Activated CD4-positive, alpha-beta T cell treated with anti-CD3 and anti-CD28 coated beads, Interleukin-2, amount 10 ng/mL, durations not matched to agents 24 days and 14 days (primary cell): ENCODE measurements around the gene MED12L. TPM values are rescaled to one million over a fixed set of nuclear protein-coding genes. Genes with fewer than 3 reads are reported as not detected.

ENCODE experiments used
- DNase-seq: peaks from one replicate; pipeline ENCODE4 v3.0.0; 2022
- H3K27ac Mint-ChIP-seq: one replicate; pipeline ENCODE4 v1.8.0; 2022; ENCODE audit warnings: mild to moderate bottlenecking, mixed read lengths
- H3K27me3 Mint-ChIP-seq: one replicate; pipeline ENCODE4 v1.8.0; 2022; ENCODE audit warnings: mixed read lengths
- H3K36me3 Mint-ChIP-seq: one replicate; pipeline ENCODE4 v1.8.0; 2022; ENCODE audit warnings: low read depth, mild to moderate bottlenecking, mixed read lengths
- H3K4me1 Mint-ChIP-seq: one replicate; pipeline ENCODE4 v1.8.0; 2021; ENCODE audit warnings: mixed read lengths
- H3K4me3 Mint-ChIP-seq: one replicate; pipeline ENCODE4 v1.8.0; 2022; ENCODE audit warnings: mild to moderate bottlenecking, moderate library complexity, mixed read lengths
- H3K9me3 Mint-ChIP-seq: one replicate; pipeline ENCODE4 v1.8.0; 2021; ENCODE audit warnings: mixed read lengths
- intact Hi-C: fragments of 100-400 bp; cut with micrococcal nuclease; formaldehyde crosslinking; loops from one replicate; pipeline ENCODE4 v1.15.1; 2023
- total RNA-seq: library from RNA; stranded (reverse); gene quantifications from 2 replicates; pipeline ENCODE4 v1.2.3, GENCODE V29; 2022

MED12L gene
- total RNA-seq, 1 donor from 2014 or later: 4.9 TPM

- intact Hi-C loops: loop anchor here (1.0 kb wide), 1 partner anchor 9 kb away; no protein-coding TSS in a partner anchor
- H3K36me3 Mint-ChIP-seq: peaks cover 49% of the 10 kb centered on the region
- no peak for DNase-seq
Measured at GRCh38 chr3:151192545-151192944, 107.1 kb downstream of the MED12L start.

GRCh38 chr3:151195826-151196225 is 110.4 kb downstream of the MED12L start:
- peaks cover 12% of the 10 kb centered on the region for H3K9me3 Mint-ChIP-seq
- H3K4me1 Mint-ChIP-seq: peaks cover 33% of the 10 kb centered on the region
- H3K27me3 Mint-ChIP-seq: no peaks in the 10 kb centered on the region
- no peak for DNase-seq
- H3K27ac Mint-ChIP-seq: peak overlapping the region; percentile 78
- no peak overlapping the region for H3K4me3 Mint-ChIP-seq
- H3K36me3 Mint-ChIP-seq: peaks cover 70% of the 10 kb centered on the region
- intact Hi-C loops: no loop called here

More at GRCh38 chr3:151192545-151192944, 107.1 kb downstream of the MED12L start:
- Mint-ChIP-seq H3K9me3 (peaks cover 17% of the 10 kb centered on the region), H3K4me3 (no peak overlapping the region), H3K27me3 (no peaks in the 10 kb centered on the region), H3K27ac (peak overlapping the region; percentile 13), H3K4me1 (peaks cover 41% of the 10 kb centered on the region)

- H3K27me3 Mint-ChIP-seq: no peaks in the 10 kb centered on the region
- H3K36me3 Mint-ChIP-seq: peaks cover 69% of the 10 kb centered on the region
- intact Hi-C loops: no loop called here
- no peak for DNase-seq
- H3K9me3 Mint-ChIP-seq: peaks cover 6% of the 10 kb centered on the region
- H3K27ac Mint-ChIP-seq: peak overlapping the region; percentile 78
- peaks cover 31% of the 10 kb centered on the region for H3K4me1 Mint-ChIP-seq
- H3K4me3 Mint-ChIP-seq: peak overlapping the region; percentile 58
Measured at GRCh38 chr3:151196434-151196833, 111.0 kb downstream of the MED12L start.

GRCh38 chr3:151197228-151197627 is 111.8 kb downstream of the MED12L start:
- no peak overlapping the region for H3K27ac Mint-ChIP-seq
- H3K4me3 Mint-ChIP-seq: no peak overlapping the region
- H3K36me3 Mint-ChIP-seq: peaks cover 75% of the 10 kb centered on the region
- intact Hi-C loops: no loop called here
- H3K9me3 Mint-ChIP-seq: peaks cover 5% of the 10 kb centered on the region
- H3K27me3 Mint-ChIP-seq: no peaks in the 10 kb centered on the region
- no peak for DNase-seq
- peaks cover 31% of the 10 kb centered on the region for H3K4me1 Mint-ChIP-seq

- no peaks in the 10 kb centered on the region for H3K27me3 Mint-ChIP-seq
- DNase-seq: no peak
- peaks cover 31% of the 10 kb centered on the region for H3K4me1 Mint-ChIP-seq
- peak overlapping the region; percentile 99 for H3K27ac Mint-ChIP-seq
- intact Hi-C loops: no loop called here
- H3K36me3 Mint-ChIP-seq: peaks cover 77% of the 10 kb centered on the region
- H3K9me3 Mint-ChIP-seq: no peaks in the 10 kb centered on the region
- peak overlapping the region; percentile 89 for H3K4me3 Mint-ChIP-seq
Measured at GRCh38 chr3:151197981-151198767, 112.7 kb downstream of the MED12L start.

GRCh38 chr3:151198849-151199248 is 113.4 kb downstream of the MED12L start:
- H3K4me3 Mint-ChIP-seq: peak overlapping the region; percentile 89
- H3K4me1 Mint-ChIP-seq: peaks cover 32% of the 10 kb centered on the region
- no peak for DNase-seq
- no peaks in the 10 kb centered on the region for H3K9me3 Mint-ChIP-seq
- no peaks in the 10 kb centered on the region for H3K27me3 Mint-ChIP-seq
- H3K27ac Mint-ChIP-seq: peak overlapping the region; percentile 99
- intact Hi-C loops: loop anchor here (1.0 kb wide), 2 partner anchors 8 to 29 kb away; no protein-coding TSS in a partner anchor
- H3K36me3 Mint-ChIP-seq: peaks cover 72% of the 10 kb centered on the region

- peaks cover 64% of the 10 kb centered on the region for H3K36me3 Mint-ChIP-seq
- intact Hi-C loops: loop anchor here (1.0 to 5.0 kb wide), 8 partner anchors 8 to 1071 kb away; partner anchors contain the start of genes SELENOT and TSC22D2
- H3K4me3 Mint-ChIP-seq: peak overlapping the region; percentile 89
- peak overlapping the region; percentile 99 for H3K27ac Mint-ChIP-seq
- peaks cover 39% of the 10 kb centered on the region for H3K4me1 Mint-ChIP-seq
- H3K27me3 Mint-ChIP-seq: no peaks in the 10 kb centered on the region
- peak; percentile 73 for DNase-seq
- H3K9me3 Mint-ChIP-seq: no peaks in the 10 kb centered on the region
Measured at GRCh38 chr3:151199554-151200438, 114.3 kb downstream of the MED12L start.

- intact Hi-C loops: loop anchor here (2.0 to 5.0 kb wide), 6 partner anchors 418 to 1070 kb away; partner anchors contain the start of genes SELENOT and TSC22D2
- Mint-ChIP-seq H3K9me3 (no peaks in the 10 kb centered on the region), H3K36me3 (peaks cover 60% of the 10 kb centered on the region), H3K4me3 (peak overlapping the region; percentile 89), H3K27me3 (no peaks in the 10 kb centered on the region), H3K4me1 (peaks cover 45% of the 10 kb centered on the region), H3K27ac (peak overlapping the region; percentile 99)
- DNase-seq: no peak
Measured at GRCh38 chr3:151200586-151200985, 115.1 kb downstream of the MED12L start.

GRCh38 chr3:151201051-151201730 is 115.7 kb downstream of the MED12L start:
- intact Hi-C loops: loop anchor here (2.0 to 5.0 kb wide), 6 partner anchors 419 to 1070 kb away; partner anchors contain the start of genes SELENOT and TSC22D2
- Mint-ChIP-seq H3K4me1 (peaks cover 47% of the 10 kb centered on the region), H3K27me3 (no peaks in the 10 kb centered on the region), H3K27ac (peak overlapping the region; percentile 99), H3K4me3 (peak overlapping the region; percentile 89), H3K36me3 (peaks cover 56% of the 10 kb centered on the region), H3K9me3 (no peaks in the 10 kb centered on the region)
- peak; percentile 66 for DNase-seq

GRCh38 chr3:151203051-151203420 is 117.6 kb downstream of the MED12L start, which contains the start of gene GPR171:
Gene GPR171 (minus strand): TSS chr3:151203216. CDS start chr3:151199386, 3,830 bp downstream.
- Mint-ChIP-seq H3K4me3 (peak within 1 kb of the TSS; percentile 89), H3K27me3 (no peaks in the 10 kb centered on the region), H3K36me3 (peaks cover 47% of the 10 kb centered on the region), H3K27ac (peak within 1 kb of the TSS; percentile 99), H3K9me3 (no peaks in the 10 kb centered on the region), H3K4me1 (peaks cover 52% of the 10 kb centered on the region)
- peak; percentile 93 for DNase-seq
- intact Hi-C loops: loop anchor here (1.0 to 5.0 kb wide), 11 partner anchors 8 to 1099 kb away; partner anchors contain the start of genes EIF2A, SELENOT, SERP1 and TSC22D2

- H3K4me1 Mint-ChIP-seq: peaks cover 51% of the 10 kb centered on the region
- H3K9me3 Mint-ChIP-seq: no peaks in the 10 kb centered on the region
- peak overlapping the region; percentile 99 for H3K27ac Mint-ChIP-seq
- intact Hi-C loops: loop anchor here (2.0 to 5.0 kb wide), 8 partner anchors 117 to 1958 kb away; partner anchors contain the start of genes MED12L, RAP2B, SELENOT and TSC22D2
- no peaks in the 10 kb centered on the region for H3K27me3 Mint-ChIP-seq
- H3K36me3 Mint-ChIP-seq: peaks cover 31% of the 10 kb centered on the region
- H3K4me3 Mint-ChIP-seq: peak overlapping the region; percentile 86
- peak; percentile 75 for DNase-seq
Measured at GRCh38 chr3:151204530-151205402, 119.3 kb downstream of the MED12L start.

- no peaks in the 10 kb centered on the region for H3K9me3 Mint-ChIP-seq
- DNase-seq: peak; percentile 66
- peaks cover 57% of the 10 kb centered on the region for H3K4me1 Mint-ChIP-seq
- no peaks in the 10 kb centered on the region for H3K27me3 Mint-ChIP-seq
- H3K27ac Mint-ChIP-seq: peak overlapping the region; percentile 99
- H3K4me3 Mint-ChIP-seq: peak overlapping the region; percentile 86
- peaks cover 26% of the 10 kb centered on the region for H3K36me3 Mint-ChIP-seq
- intact Hi-C loops: loop anchor here (2.0 to 5.0 kb wide), 4 partner anchors 118 to 1957 kb away; partner anchors contain the start of genes MED12L and RAP2B
Measured at GRCh38 chr3:151205482-151205881, 120.0 kb downstream of the MED12L start.
